Endothelial cell of umbilical vein (primary cell): ENCODE measurements around the gene CARD6.
"Not testable (repeated sequence)": the region's sequence is repeated elsewhere in the genome, so short reads cannot be mapped to it uniquely, and the experiment has no call there.

ENCODE experiments used
- CTCF ChIP-seq, 2 donors: IDR thresholded peaks; 1 replicate in 1 of 2; 2 replicates in 1 of 2; pipeline ENCODE4 v1.5.1; 2011; ENCODE audit warnings: low read length in 2 of 2, mild to moderate bottlenecking in 2 of 2, moderate library complexity in 2 of 2, control low read depth in 1 of 2, inconsistent platforms in 1 of 2, low read depth in 1 of 2; ENCODE audit not compliant: insufficient read depth in 1 of 2; ENCODE audit errors: extremely low read depth in 1 of 2
- POLR2AphosphoS5 ChIP-seq: IDR thresholded peaks from 2 replicates; pipeline ENCODE4 v1.6.1; 2012; ENCODE audit warnings: low read depth, mild to moderate bottlenecking, control low read depth, low read length, moderate library complexity; ENCODE audit not compliant: insufficient read depth

- TF ChIP-seq CTCF (IDR thresholded peaks at IDR 0.05; ENCODE audit: extremely low read depth in 1 of 2, insufficient read depth in 1 of 2, low read depth in 1 of 2, low read length in 2 of 2); POLR2AphosphoS5: not testable (repeated sequence)
Observed at GRCh38 chr5:40825461-40826043, 15.6 kb upstream of the CARD6 start.
